HEK293 (cell line): ENCODE data around the gene WFDC13.

ENCODE experiments used
- CTCF ChIP-seq: fragments of 450-650 bp; formaldehyde crosslinking; IDR thresholded peaks from 2 replicates; pipeline ENCODE4 v1.5.1; 2016; ENCODE audit warnings: missing biosample characterization, missing genetic modification characterization
- PBX3 ChIP-seq: sonication (generic); formaldehyde crosslinking; IDR thresholded peaks from 2 replicates; pipeline ENCODE4 v1.8.1; 2022; ENCODE audit warnings: mild to moderate bottlenecking, moderate library complexity, missing genetic modification reagents
- SP7 ChIP-seq: fragments of 450-650 bp; formaldehyde crosslinking; IDR thresholded peaks from 2 replicates; pipeline ENCODE4 v1.5.1; 2016; ENCODE audit warnings: missing biosample characterization, missing genetic modification characterization
- ZNF112 ChIP-seq: fragments of 450-650 bp; formaldehyde crosslinking; IDR thresholded peaks from 2 replicates; pipeline ENCODE4 v1.5.0; 2017; ENCODE audit warnings: missing biosample characterization, missing genetic modification characterization
- ZNF837 ChIP-seq: fragments of 450-650 bp; formaldehyde crosslinking; IDR thresholded peaks from 2 replicates; pipeline ENCODE4 v1.5.1; 2016; ENCODE audit warnings: missing biosample characterization, missing genetic modification characterization

GRCh38 chr20:45735988-45736387, 34.1 kb downstream of the WFDC13 start:
- TF ChIP-seq ZNF837 (no peak), PBX3 (CRISPR knock-in tag) (no peak), ZNF112 (tag by site-specific recombination) (no peak), CTCF (no peak), SP7 (tag by site-specific recombination) (no peak)
